GM06990 (cell line): Measurements from ENCODE around the gene TTBK1.

ENCODE experiments used
- DNase-seq: peaks from one replicate; pipeline ENCODE4 v3.0.0-alpha.2; 2011; ENCODE audit not compliant: insufficient read length; ENCODE audit errors: extremely low read depth
- H3K27me3 ChIP-seq: replicated peaks from 2 replicates; pipeline ENCODE4 v1.6.0; 2011; ENCODE audit warnings: low read length; ENCODE audit not compliant: control insufficient read depth, insufficient read depth
- H3K36me3 ChIP-seq: 2 replicates; pipeline ENCODE4 v1.5.1; 2011; ENCODE audit warnings: low read length; ENCODE audit not compliant: control insufficient read depth, insufficient read depth
- H3K4me3 ChIP-seq: replicated peaks from 2 replicates; pipeline ENCODE4 v1.5.1; 2011; ENCODE audit warnings: low read depth, mild to moderate bottlenecking, control low read depth, low read length
- CTCF ChIP-seq: IDR thresholded peaks from 2 replicates; pipeline ENCODE4 v1.5.1; 2011; ENCODE audit warnings: low read length, control low read depth, mild to moderate bottlenecking, inconsistent platforms; ENCODE audit not compliant: insufficient read depth, poor library complexity, severe bottlenecking

Gene TTBK1

DNA sequence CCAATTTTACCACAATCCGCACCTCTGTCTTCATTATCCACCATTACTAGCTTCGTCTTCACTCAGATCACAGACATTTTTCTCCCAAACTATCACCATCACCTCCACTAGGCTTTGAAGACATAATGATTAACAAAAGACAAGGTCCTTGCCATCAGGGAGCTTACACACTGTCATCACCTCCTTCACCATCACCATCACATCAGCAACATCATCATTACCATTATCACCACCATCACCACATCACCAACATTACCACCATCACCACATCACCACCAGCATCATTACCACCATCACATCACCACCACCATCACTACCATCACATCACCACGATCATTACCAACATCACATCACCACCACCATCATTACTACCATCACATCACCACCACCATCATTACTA is 50.4 kb downstream of the TTBK1 start:
- Histone ChIP-seq H3K4me3 (no peak overlapping the region), H3K27me3 (no peaks in the 10 kb centered on the region; the same call in 1 of the 2 replicates), H3K36me3 (no peaks in the 10 kb centered on the region)
- no peak for TF ChIP-seq CTCF
- DNase-seq, result no peak

DNA sequence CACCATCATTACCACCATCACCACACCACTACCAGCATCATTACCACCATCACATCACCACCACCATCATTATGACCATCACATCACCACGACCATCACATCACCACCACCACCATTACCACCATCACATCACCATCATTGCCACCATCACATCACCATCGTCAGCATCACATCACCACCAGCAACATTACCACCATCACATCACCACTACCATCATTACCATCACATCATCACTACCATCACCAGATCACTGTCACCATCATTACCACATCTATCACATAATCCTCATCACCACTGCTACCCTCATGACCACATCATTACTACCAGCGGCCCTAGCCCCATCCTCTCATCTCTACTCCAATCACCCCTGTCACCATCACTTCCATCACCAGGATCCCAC is 51.3 kb downstream of the TTBK1 start:
- H3K36me3 ChIP-seq, result no peaks in the 10 kb centered on the region
- no peaks in the 10 kb centered on the region; the same call in 1 of the 2 replicates for H3K27me3 ChIP-seq
- DNase-seq, result no peak
- no peak for TF ChIP-seq CTCF
- no peak overlapping the region for H3K4me3 ChIP-seq

DNA sequence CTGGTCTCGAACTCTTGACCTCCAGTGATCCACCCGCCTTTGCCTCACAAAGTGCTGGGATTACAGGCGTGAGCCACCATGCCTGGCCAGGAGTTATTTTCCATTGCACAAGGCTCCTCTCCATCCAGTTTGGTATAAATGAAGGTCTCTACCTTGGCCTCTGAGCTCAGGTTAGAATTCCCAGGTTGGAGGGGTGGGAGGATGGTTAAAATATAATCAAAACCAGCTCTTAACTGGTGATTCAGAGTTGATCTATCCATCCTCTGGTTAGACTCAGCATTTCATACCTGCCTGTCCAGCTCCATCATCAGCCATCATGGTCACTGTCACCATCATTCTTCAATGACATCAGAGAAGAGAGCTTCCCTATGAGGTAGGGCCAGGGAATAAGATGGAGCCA is 52.2 kb downstream of the TTBK1 start:
- TF ChIP-seq CTCF, result no peak
- no peak overlapping the region for H3K4me3 ChIP-seq
- H3K27me3 ChIP-seq, result no peaks in the 10 kb centered on the region; the same call in 1 of the 2 replicates
- no peaks in the 10 kb centered on the region for H3K36me3 ChIP-seq
- no peak for DNase-seq

GRCh38 chr6:43296780-43297497 is 53.7 kb downstream of the TTBK1 start:
- DNase-seq, result no peak
- Histone ChIP-seq H3K4me3 (no peak overlapping the region), H3K27me3 (no peaks in the 10 kb centered on the region; the same call in 1 of the 2 replicates), H3K36me3 (no peaks in the 10 kb centered on the region)
- TF ChIP-seq CTCF, result no peak

DNA sequence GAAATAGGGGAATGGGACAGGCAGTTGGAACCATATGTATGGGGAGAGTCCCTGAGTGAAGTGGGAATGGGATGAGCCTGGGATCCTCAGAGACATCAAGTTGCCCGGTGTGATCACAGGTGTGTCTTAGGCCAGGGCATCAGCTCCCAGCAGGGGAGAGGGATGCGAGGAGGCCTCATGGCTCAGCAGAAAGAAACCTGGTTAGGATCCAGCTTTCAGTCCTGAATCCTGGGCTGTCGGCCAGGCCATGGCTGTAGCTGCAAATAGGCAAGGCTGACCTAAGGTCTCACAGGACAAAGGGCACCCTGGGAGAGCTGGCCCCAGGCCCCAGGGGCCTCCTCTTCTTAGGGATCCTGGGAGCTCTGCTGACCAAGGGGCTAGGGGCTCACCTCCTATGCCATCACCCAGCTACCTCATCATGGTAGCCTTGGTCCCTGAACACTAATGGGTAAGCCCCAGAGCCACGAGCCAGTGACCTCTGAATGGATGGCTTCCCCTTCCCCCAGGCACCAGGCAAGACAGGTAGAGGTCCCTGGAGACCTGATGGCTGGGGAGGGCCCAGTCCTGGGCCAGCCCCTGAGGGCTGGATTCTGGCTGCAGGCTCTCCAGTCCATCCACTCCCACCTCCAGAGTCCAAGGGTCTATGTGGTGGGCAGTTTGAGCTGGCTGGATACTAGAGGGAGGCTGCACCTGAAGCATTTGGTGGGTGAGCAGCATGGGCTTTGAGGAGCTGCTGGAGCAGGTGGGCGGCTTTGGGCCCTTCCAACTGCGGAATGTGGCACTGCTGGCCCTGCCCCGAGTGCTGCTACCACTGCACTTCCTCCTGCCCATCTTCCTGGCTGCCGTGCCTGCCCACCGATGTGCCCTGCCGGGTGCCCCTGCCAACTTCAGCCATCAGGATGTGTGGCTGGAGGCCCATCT is 54.6 kb downstream of the TTBK1 start, which contains the start of gene SLC22A7:
Gene SLC22A7, plus strand, starts transcription at position 617 of the 921 bp plus-strand sequence. Its CDS starts 99 bp downstream, at position 716.
- DNase-seq, result no peak
- Histone ChIP-seq H3K36me3 (no peaks in the 10 kb centered on the region), H3K27me3 (no peaks in the 10 kb centered on the region; the same call in 1 of the 2 replicates), H3K4me3 (no peak within 1 kb of the TSS)
- TF ChIP-seq CTCF, result no peak
